Activated CD4-positive, alpha-beta memory T cell treated with anti-CD3 and anti-CD28 coated beads for 36 hours (primary cell): ENCODE measurements around the gene SP110. TPM values are rescaled to one million over a fixed set of nuclear protein-coding genes. Genes with fewer than 3 reads are reported as not detected.
A peak's percentile ranks its signal among the peaks of the same experiment; 100 is the strongest.

Source experiments
- CTCF ChIA-PET: fragments of 350-600 bp; sonication (Branson Sonifier 250); formaldehyde crosslinking; loops from one replicate; lab custom pipeline; 2021; ENCODE audit warnings: antibody characterized with exemption, inconsistent platforms; lab: Charles Lee
- POLR2A ChIA-PET: fragments of 350-600 bp; sonication (Branson Sonifier 250); formaldehyde crosslinking; loops from one replicate; lab custom pipeline; 2021; ENCODE audit warnings: antibody characterized with exemption; lab: Charles Lee
- DNase-seq: peaks from one replicate; pipeline ENCODE4 v3.0.0-alpha.2; 2020
- H3K27ac Mint-ChIP-seq: one replicate; pipeline ENCODE4 v1.8.0; 2021; ENCODE audit warnings: mixed read lengths
- H3K27me3 Mint-ChIP-seq: one replicate; pipeline ENCODE4 v1.8.0; 2021; ENCODE audit warnings: mixed read lengths
- H3K36me3 Mint-ChIP-seq: one replicate; pipeline ENCODE4 v1.8.0; 2021; ENCODE audit warnings: mixed read lengths
- H3K4me1 Mint-ChIP-seq: one replicate; pipeline ENCODE4 v1.8.0; 2021; ENCODE audit warnings: low read depth, mixed read lengths
- H3K4me3 Mint-ChIP-seq: one replicate; pipeline ENCODE4 v1.8.0; 2021; ENCODE audit warnings: mild to moderate bottlenecking, mixed read lengths
- H3K9me3 Mint-ChIP-seq: one replicate; pipeline ENCODE4 v1.8.0; 2021; ENCODE audit warnings: mixed read lengths
- intact Hi-C: fragments of 100-400 bp; cut with micrococcal nuclease; formaldehyde crosslinking; loops from one replicate; pipeline ENCODE4 v1.15.1; 2023
- total RNA-seq, 2 experiments: library from RNA; stranded (reverse); gene quantifications; one replicate each; pipeline ENCODE4 v1.2.3, GENCODE V29; 2021

The SP110 gene
- total RNA-seq, 2 experiments from 2014 or later: 91.5 to 94.1 TPM

GRCh38 chr2:230203110-230203676 is 16.6 kb downstream of the SP110 start:
- ChIA-PET POLR2A (interaction anchor here (1.3 to 1.9 kb wide), 5 partner anchors 9 to 245 kb away, joined by 4 to 7 read pairs (median 6); partner anchors contain the start of genes SP110 and SP140), CTCF (interaction anchor here (0.7 to 2.1 kb wide), 17 partner anchors 8 to 595 kb away, joined by 3 to 13 read pairs (median 4); partner anchors contain the start of genes SP110, SP140 and SP140L)
- no peaks in the 10 kb centered on the region for H3K9me3 Mint-ChIP-seq
- no peaks in the 10 kb centered on the region for H3K27me3 Mint-ChIP-seq
- peak overlapping the region; percentile 80 for H3K27ac Mint-ChIP-seq
- peaks cover 70% of the 10 kb centered on the region for H3K36me3 Mint-ChIP-seq
- peak; percentile 60 for DNase-seq
- H3K4me1 Mint-ChIP-seq: peaks cover 35% of the 10 kb centered on the region
- peak overlapping the region; percentile 10 for H3K4me3 Mint-ChIP-seq
- intact Hi-C loops: loop anchor here (2.0 kb wide), 3 partner anchors 66 to 456 kb away; partner anchors contain the start of gene SP100

GRCh38 chr2:230202430-230203109 is 17.2 kb downstream of the SP110 start:
- peak overlapping the region; percentile 10 for H3K4me3 Mint-ChIP-seq
- peak; percentile 75 for DNase-seq
- peaks cover 35% of the 10 kb centered on the region for H3K4me1 Mint-ChIP-seq
- peak overlapping the region; percentile 80 for H3K27ac Mint-ChIP-seq
- H3K27me3 Mint-ChIP-seq: no peaks in the 10 kb centered on the region
- intact Hi-C loops: loop anchor here (1.0 to 2.0 kb wide), 6 partner anchors 33 to 456 kb away; partner anchors contain the start of gene SP100
- peaks cover 76% of the 10 kb centered on the region for H3K36me3 Mint-ChIP-seq
- no peaks in the 10 kb centered on the region for H3K9me3 Mint-ChIP-seq
- POLR2A ChIA-PET: interaction anchor here (0.6 to 1.9 kb wide), 7 partner anchors 10 to 245 kb away, joined by 3 to 7 read pairs (median 4); partner anchors contain the start of genes SP110 and SP140
- CTCF ChIA-PET: interaction anchor here (0.6 to 2.1 kb wide), 20 partner anchors 9 to 596 kb away, joined by 3 to 13 read pairs (median 4); partner anchors contain the start of genes SP110, SP140 and SP140L

DNA sequence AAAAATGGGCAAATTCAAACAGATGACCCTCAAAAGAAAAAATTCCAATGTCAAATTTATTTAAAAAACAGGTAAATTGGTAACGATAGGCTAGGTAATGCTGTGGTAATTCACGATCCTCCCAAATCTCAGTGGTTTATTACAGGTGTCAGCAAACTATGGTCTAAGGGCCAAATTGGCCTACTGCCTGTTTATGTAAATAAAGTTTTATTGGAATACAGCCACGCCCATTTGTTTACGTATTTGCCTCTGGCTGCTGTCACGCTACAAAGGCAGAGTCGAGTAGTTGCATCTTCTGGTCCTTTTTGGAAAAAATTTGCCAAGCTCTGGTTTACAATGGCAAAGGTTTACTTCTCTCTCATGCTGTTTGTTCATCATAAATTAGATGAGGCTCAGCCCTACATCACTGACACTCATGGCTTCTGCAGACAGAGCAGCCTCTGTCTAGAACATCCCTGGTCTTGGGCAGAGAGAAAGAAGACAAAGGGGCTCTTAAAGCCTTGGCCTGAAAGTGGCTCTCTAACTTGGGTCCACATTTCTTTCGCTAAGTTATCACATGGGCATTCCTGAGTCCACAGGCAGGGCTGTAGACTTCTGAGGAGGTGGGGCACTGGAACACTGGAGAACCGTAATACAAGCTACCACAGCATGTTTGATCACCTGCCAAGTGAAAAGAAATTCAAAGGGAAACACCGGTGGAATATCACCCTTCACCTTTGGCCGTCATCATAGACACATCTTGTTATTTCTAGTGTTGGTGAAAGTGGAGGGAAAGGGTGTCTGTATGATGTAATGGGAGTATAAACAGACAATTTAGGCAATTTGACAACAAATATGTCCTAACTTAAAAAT is 34.8 kb downstream of the SP110 start:
- H3K36me3 Mint-ChIP-seq: peaks cover 56% of the 10 kb centered on the region
- no peak overlapping the region for H3K4me3 Mint-ChIP-seq
- H3K9me3 Mint-ChIP-seq: no peaks in the 10 kb centered on the region
- intact Hi-C loops: no loop called here
- no peak for DNase-seq
- H3K4me1 Mint-ChIP-seq: no peaks in the 10 kb centered on the region
- H3K27ac Mint-ChIP-seq: no peak overlapping the region
- ChIA-PET CTCF (no interaction called here), POLR2A (no interaction called here)
- no peaks in the 10 kb centered on the region for H3K27me3 Mint-ChIP-seq

- ChIA-PET CTCF (no interaction called here), POLR2A (no interaction called here)
- Mint-ChIP-seq H3K4me1 (no peaks in the 10 kb centered on the region), H3K27me3 (no peaks in the 10 kb centered on the region), H3K9me3 (no peaks in the 10 kb centered on the region), H3K27ac (no peak overlapping the region), H3K4me3 (no peak overlapping the region), H3K36me3 (peaks cover 76% of the 10 kb centered on the region)
- intact Hi-C loops: no loop called here
- DNase-seq: no peak
Measured at GRCh38 chr2:230181195-230181594, 38.6 kb downstream of the SP110 start.

DNA sequence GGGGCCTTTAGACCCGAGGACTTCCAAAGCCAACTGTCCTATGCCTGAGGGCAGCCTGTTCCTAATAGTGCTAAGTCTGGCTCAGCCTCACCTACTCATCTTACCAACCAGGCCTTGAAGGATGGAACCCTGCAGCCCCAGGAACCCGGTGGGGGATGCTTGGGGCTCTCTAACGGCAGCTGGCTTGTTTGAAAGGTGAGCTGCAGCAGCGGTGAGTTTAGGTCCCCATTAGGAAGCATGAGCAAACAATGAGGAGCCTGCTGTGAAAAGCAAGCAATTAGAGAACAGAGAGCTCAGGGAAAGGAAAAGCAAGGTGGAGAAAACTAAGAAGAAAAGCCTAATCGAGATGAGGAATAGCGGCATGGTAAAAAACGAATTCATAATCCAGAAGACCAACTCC is 39.9 kb downstream of the SP110 start:
- ChIA-PET POLR2A (no interaction called here), CTCF (interaction anchor here (2.2 kb wide), 1 partner anchor 20 kb away, joined by 6 read pairs; no protein-coding TSS in a partner anchor)
- H3K27me3 Mint-ChIP-seq: no peaks in the 10 kb centered on the region
- no peak overlapping the region for H3K4me3 Mint-ChIP-seq
- no peaks in the 10 kb centered on the region for H3K4me1 Mint-ChIP-seq
- H3K27ac Mint-ChIP-seq: no peak overlapping the region
- no peaks in the 10 kb centered on the region for H3K9me3 Mint-ChIP-seq
- no peak for DNase-seq
- intact Hi-C loops: no loop called here
- H3K36me3 Mint-ChIP-seq: peaks cover 72% of the 10 kb centered on the region

- no peaks in the 10 kb centered on the region for H3K4me1 Mint-ChIP-seq
- no peaks in the 10 kb centered on the region for H3K27me3 Mint-ChIP-seq
- no peaks in the 10 kb centered on the region for H3K9me3 Mint-ChIP-seq
- intact Hi-C loops: no loop called here
- H3K36me3 Mint-ChIP-seq: peaks cover 75% of the 10 kb centered on the region
- no peak for DNase-seq
- H3K4me3 Mint-ChIP-seq: no peak overlapping the region
- H3K27ac Mint-ChIP-seq: no peak overlapping the region
- POLR2A ChIA-PET: no interaction called here
- CTCF ChIA-PET: interaction anchor here (2.2 kb wide), 1 partner anchor 19 kb away, joined by 6 read pairs; no protein-coding TSS in a partner anchor
Measured at GRCh38 chr2:230178546-230179485, 41.0 kb downstream of the SP110 start.

DNA sequence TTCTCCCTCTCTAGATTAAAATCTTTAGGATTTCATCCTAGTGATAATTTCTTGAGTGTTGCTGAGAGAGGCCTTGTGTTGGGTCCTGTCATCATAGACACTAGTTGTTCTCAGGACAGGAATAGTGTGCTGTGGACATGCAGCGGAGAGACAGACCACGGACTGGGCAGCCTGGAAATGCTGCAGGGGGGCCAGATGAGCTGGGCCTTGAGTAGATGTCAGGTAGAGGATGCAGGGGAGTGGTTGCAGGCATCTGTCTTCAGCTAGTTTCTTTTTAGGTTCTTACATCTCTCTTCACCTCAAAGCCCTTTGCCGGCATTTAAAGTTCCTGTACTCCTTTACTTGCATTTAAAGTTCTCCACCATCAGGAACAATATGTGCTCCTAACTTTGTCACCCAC is 42.8 kb downstream of the SP110 start:
- POLR2A ChIA-PET: no interaction called here

DNA sequence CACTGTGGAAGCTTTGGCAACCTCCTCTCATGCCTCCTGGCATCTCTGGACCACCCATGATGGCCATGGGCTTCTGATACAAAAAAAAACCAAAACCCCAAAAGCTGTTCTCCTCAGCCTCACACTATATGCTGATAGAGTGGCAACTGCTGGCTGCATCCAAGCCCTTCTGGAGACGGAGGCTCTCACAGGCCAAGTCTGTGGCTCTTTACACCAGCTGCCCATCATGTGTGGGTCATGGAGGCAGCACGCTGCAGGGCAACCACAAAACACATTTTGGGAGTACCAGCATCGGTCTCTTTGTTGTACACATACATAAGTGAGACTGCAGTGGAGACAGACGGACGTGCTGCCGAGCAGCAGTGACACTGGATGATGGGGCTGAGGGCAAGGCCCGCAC is 45.3 kb downstream of the SP110 start:
- ChIA-PET CTCF (no interaction called here), POLR2A (no interaction called here)
- Mint-ChIP-seq H3K9me3 (no peaks in the 10 kb centered on the region), H3K27me3 (no peaks in the 10 kb centered on the region), H3K36me3 (peaks cover 64% of the 10 kb centered on the region), H3K4me3 (no peak overlapping the region), H3K4me1 (peaks cover 7% of the 10 kb centered on the region), H3K27ac (no peak overlapping the region)
- no peak for DNase-seq
- intact Hi-C loops: no loop called here

More for the DNA sequence above, 42.8 kb downstream of the SP110 start:
- Mint-ChIP-seq H3K9me3 (no peaks in the 10 kb centered on the region), H3K27ac (no peak overlapping the region), H3K27me3 (no peaks in the 10 kb centered on the region), H3K36me3 (peaks cover 68% of the 10 kb centered on the region), H3K4me1 (no peaks in the 10 kb centered on the region), H3K4me3 (no peak overlapping the region)
- DNase-seq: no peak
- intact Hi-C loops: no loop called here
- CTCF ChIA-PET: no interaction called here

DNA sequence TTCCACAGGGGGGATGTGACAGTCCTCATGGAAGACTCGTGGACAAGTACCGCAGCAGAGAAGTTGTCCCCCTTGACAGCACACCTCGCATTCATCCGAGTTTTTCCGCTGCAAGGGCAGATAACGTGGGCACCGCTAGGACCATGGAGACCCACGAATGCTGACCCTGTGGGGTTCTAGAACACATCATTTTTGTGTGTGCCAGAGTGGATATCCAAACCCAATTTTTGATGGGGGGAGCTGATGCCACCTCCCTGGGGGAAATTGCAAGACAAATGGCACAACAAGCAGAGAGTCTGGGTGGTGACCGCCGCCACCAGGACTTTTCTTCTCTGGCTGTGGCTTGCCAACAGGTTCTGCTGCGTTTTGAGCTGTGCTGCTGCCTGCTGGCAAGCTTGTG is 46.9 kb downstream of the SP110 start:
- H3K27ac Mint-ChIP-seq: no peak overlapping the region
- no peaks in the 10 kb centered on the region for H3K9me3 Mint-ChIP-seq
- H3K36me3 Mint-ChIP-seq: peaks cover 66% of the 10 kb centered on the region
- intact Hi-C loops: no loop called here
- CTCF ChIA-PET: no interaction called here
- POLR2A ChIA-PET: no interaction called here
- H3K27me3 Mint-ChIP-seq: no peaks in the 10 kb centered on the region
- peaks cover 7% of the 10 kb centered on the region for H3K4me1 Mint-ChIP-seq
- no peak for DNase-seq
- no peak overlapping the region for H3K4me3 Mint-ChIP-seq

DNA sequence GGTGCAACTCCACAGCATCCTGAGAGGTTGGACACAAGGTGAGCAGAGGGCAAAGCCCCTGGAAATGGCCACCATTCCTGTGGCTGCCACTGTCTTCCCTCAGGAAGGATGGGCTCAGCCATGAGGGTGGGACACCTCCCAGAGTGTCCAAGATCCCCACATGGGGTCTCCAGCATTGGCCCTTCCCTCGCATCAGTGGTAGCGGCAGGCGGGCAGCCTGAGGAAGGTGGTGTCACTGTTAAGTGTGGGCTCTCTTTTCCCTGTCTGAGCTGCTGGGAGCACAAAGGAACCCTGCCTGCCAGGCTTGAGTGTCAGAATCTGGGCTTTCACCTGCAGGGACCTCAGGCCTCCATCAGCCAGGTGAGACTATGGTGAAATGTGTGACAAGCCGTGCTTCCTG is 47.6 kb downstream of the SP110 start:
- POLR2A ChIA-PET: no interaction called here
- no peak for DNase-seq
- CTCF ChIA-PET: no interaction called here
- Mint-ChIP-seq H3K9me3 (no peaks in the 10 kb centered on the region), H3K4me1 (peaks cover 7% of the 10 kb centered on the region), H3K36me3 (peaks cover 66% of the 10 kb centered on the region), H3K27ac (no peak overlapping the region), H3K27me3 (no peaks in the 10 kb centered on the region), H3K4me3 (no peak overlapping the region)
- intact Hi-C loops: no loop called here

GRCh38 chr2:230170532-230170931 is 49.3 kb downstream of the SP110 start:
- DNase-seq: no peak
- Mint-ChIP-seq H3K4me1 (peaks cover 7% of the 10 kb centered on the region), H3K4me3 (no peak overlapping the region), H3K36me3 (peaks cover 59% of the 10 kb centered on the region), H3K9me3 (no peaks in the 10 kb centered on the region), H3K27me3 (no peaks in the 10 kb centered on the region), H3K27ac (no peak overlapping the region)
- ChIA-PET CTCF (interaction anchor here (1.0 to 3.7 kb wide), 2 partner anchors 11 to 103 kb away, joined by 3 to 30 read pairs; no protein-coding TSS in a partner anchor), POLR2A (no interaction called here)
- intact Hi-C loops: no loop called here
